Peyer's patch (tissue), 4 donors: Measurements from ENCODE around the gene CNGA2. TPM values are rescaled to one million over a fixed set of nuclear protein-coding genes. Genes with fewer than 3 reads are reported as not detected.
A peak's percentile ranks its signal among the peaks of the same experiment; 100 is the strongest.

ENCODE experiments used
- DNase-seq, 3 donors: peaks; one replicate each; pipeline ENCODE4 v3.0.0-alpha.2; 2017 to 2019
- H3K27ac ChIP-seq, 4 donors: fragments of 200-600 bp; sonication (generic); one replicate each; pipeline ENCODE4 v1.5.1; 2016 to 2019
- H3K27me3 ChIP-seq, 2 donors: fragments of 200-600 bp; sonication (generic); one replicate each; pipeline ENCODE4 v1.5.1; 2019
- H3K36me3 ChIP-seq, 3 donors: fragments of 200-600 bp; sonication (generic); one replicate each; pipeline ENCODE4 v1.5.1; 2016 to 2019
- H3K4me1 ChIP-seq, 4 donors: fragments of 200-600 bp; sonication (generic); one replicate each; pipeline ENCODE4 v1.5.1; 2016 to 2019
- H3K4me3 ChIP-seq, 4 donors: fragments of 200-600 bp; sonication (generic); 1 replicate in 3 of 4; 2 replicates in 1 of 4; pipeline ENCODE4 v1.5.1; 2016 to 2019; ENCODE audit warnings: mild to moderate bottlenecking in 1 of 4
- H3K9me3 ChIP-seq, 4 donors: fragments of 200-600 bp; sonication (generic); one replicate each; pipeline ENCODE4 v1.5.1; 2016 to 2019; ENCODE audit warnings: mild to moderate bottlenecking in 1 of 4
- CTCF ChIP-seq, 6 experiments: fragments of 450-650 bp in 4 of 6; fragments of 200-600 bp in 2 of 6; sonication (generic) in 1 of 6; IDR thresholded peaks; one replicate each; pipeline ENCODE4 v1.5.1; 2017 to 2019; ENCODE audit warnings: antibody characterized with exemption in 6 of 6, mild to moderate bottlenecking in 3 of 6, moderate library complexity in 1 of 6
- POLR2A ChIP-seq, 2 donors: fragments of 450-650 bp; IDR thresholded peaks; one replicate each; pipeline ENCODE4 v1.5.1; 2017; ENCODE audit warnings: antibody characterized with exemption in 2 of 2, mild to moderate bottlenecking in 2 of 2, moderate library complexity in 2 of 2
- total RNA-seq, 4 donors: library from RNA; depleted of rRNA; stranded (reverse); fragments of >200 nt; gene quantifications; one replicate each; pipeline ENCODE4 v1.1.0, GENCODE V29; 2016

Gene CNGA2
- total RNA-seq, 4 donors from 2014 or later: not detected

- peak in 1 of 3 donors; percentile 21 for DNase-seq
- Histone ChIP-seq H3K27ac (no peak overlapping the region), H3K9me3 (no peaks in the 10 kb centered on the region), H3K4me3 (no peak overlapping the region), H3K36me3 (no peaks in the 10 kb centered on the region), H3K4me1 (no peaks in the 10 kb centered on the region), H3K27me3 (no peaks in the 10 kb centered on the region)
- TF ChIP-seq POLR2A (IDR thresholded peaks at IDR 0.05): no peak
- no peak for TF ChIP-seq CTCF (IDR thresholded peaks at IDR 0.05)
Measured at GRCh38 chrX:151729056-151729725, 5.4 kb upstream of the CNGA2 start.

GRCh38 chrX:151735219-151735618 lies 673 bp downstream of the CNGA2 start:
- H3K9me3 ChIP-seq: no peaks in the 10 kb centered on the region
- H3K4me1 ChIP-seq: no peaks in the 10 kb centered on the region
- TF ChIP-seq CTCF (IDR thresholded peaks at IDR 0.05) (no peak), POLR2A (IDR thresholded peaks at IDR 0.05) (no peak)
- H3K27ac ChIP-seq: no peak overlapping the region
- no peak overlapping the region for H3K4me3 ChIP-seq
- DNase-seq: peak in 1 of 3 donors; percentile 2
- H3K36me3 ChIP-seq: no peaks in the 10 kb centered on the region
- no peaks in the 10 kb centered on the region for H3K27me3 ChIP-seq

- DNase-seq: no peak
- Histone ChIP-seq H3K4me3 (no peak overlapping the region), H3K36me3 (no peaks in the 10 kb centered on the region), H3K4me1 (no peaks in the 10 kb centered on the region), H3K27ac (no peak overlapping the region), H3K9me3 (no peaks in the 10 kb centered on the region), H3K27me3 (no peaks in the 10 kb centered on the region)
- TF ChIP-seq POLR2A (IDR thresholded peaks at IDR 0.05): no peak
- TF ChIP-seq CTCF (IDR thresholded peaks at IDR 0.05): no peak
Measured at GRCh38 chrX:151736685-151737084, 2.1 kb downstream of the CNGA2 start.

GRCh38 chrX:151737494-151737893 lies 2.9 kb downstream of the CNGA2 start:
- Histone ChIP-seq H3K27ac (no peak overlapping the region), H3K4me1 (no peaks in the 10 kb centered on the region), H3K36me3 (no peaks in the 10 kb centered on the region), H3K9me3 (no peaks in the 10 kb centered on the region), H3K27me3 (no peaks in the 10 kb centered on the region), H3K4me3 (no peak overlapping the region)
- TF ChIP-seq CTCF (IDR thresholded peaks at IDR 0.05) (no peak), POLR2A (IDR thresholded peaks at IDR 0.05) (no peak)
- DNase-seq: no peak

DNA sequence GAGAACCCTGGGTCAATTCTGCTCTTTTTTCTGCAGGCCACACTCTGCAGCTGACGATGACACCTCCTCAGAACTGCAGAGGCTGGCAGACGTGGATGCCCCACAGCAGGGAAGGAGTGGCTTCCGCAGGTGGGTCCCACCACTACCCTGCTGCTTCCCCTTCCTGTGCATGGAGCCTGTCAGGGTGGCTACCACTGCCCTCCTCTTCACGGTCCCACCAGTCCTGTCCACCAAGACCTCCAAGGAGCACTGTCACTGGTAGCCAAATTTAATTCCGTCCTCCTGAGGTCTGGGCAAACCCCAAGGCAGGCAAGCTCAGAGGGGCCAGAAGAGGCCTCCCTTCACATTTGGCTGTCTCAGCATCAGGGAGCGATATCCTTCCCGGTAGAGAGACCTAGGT lies 4.2 kb downstream of the CNGA2 start:
- H3K4me3 ChIP-seq: no peak overlapping the region
- H3K27me3 ChIP-seq: no peaks in the 10 kb centered on the region
- no peak for TF ChIP-seq POLR2A (IDR thresholded peaks at IDR 0.05)
- no peak for TF ChIP-seq CTCF (IDR thresholded peaks at IDR 0.05)
- H3K4me1 ChIP-seq: no peaks in the 10 kb centered on the region
- H3K9me3 ChIP-seq: no peaks in the 10 kb centered on the region
- no peak for DNase-seq
- H3K27ac ChIP-seq: no peak overlapping the region
- H3K36me3 ChIP-seq: no peaks in the 10 kb centered on the region

GRCh38 chrX:151741606-151742005 lies 7.1 kb downstream of the CNGA2 start:
- no peaks in the 10 kb centered on the region for H3K36me3 ChIP-seq
- no peak overlapping the region for H3K4me3 ChIP-seq
- no peaks in the 10 kb centered on the region for H3K27me3 ChIP-seq
- H3K9me3 ChIP-seq: no peaks in the 10 kb centered on the region
- no peak for TF ChIP-seq CTCF (IDR thresholded peaks at IDR 0.05)
- TF ChIP-seq POLR2A (IDR thresholded peaks at IDR 0.05): no peak
- H3K27ac ChIP-seq: no peak overlapping the region
- no peaks in the 10 kb centered on the region for H3K4me1 ChIP-seq
- DNase-seq: no peak
